Activated effector memory CD4-positive, alpha-beta T cell treated with anti-CD3 and anti-CD28 coated beads, Interleukin-2, amount 50 U/mL, for 16 hours (primary cell): ENCODE results near the gene ABR.
"Not testable (repeated sequence)": the region's sequence is repeated elsewhere in the genome, so short reads cannot be mapped to it uniquely, and the experiment has no call there.

ENCODE experiments used
- DNase-seq: peaks from one replicate; pipeline ENCODE4 v3.0.0-alpha.2; 2020

The ABR gene

DNA sequence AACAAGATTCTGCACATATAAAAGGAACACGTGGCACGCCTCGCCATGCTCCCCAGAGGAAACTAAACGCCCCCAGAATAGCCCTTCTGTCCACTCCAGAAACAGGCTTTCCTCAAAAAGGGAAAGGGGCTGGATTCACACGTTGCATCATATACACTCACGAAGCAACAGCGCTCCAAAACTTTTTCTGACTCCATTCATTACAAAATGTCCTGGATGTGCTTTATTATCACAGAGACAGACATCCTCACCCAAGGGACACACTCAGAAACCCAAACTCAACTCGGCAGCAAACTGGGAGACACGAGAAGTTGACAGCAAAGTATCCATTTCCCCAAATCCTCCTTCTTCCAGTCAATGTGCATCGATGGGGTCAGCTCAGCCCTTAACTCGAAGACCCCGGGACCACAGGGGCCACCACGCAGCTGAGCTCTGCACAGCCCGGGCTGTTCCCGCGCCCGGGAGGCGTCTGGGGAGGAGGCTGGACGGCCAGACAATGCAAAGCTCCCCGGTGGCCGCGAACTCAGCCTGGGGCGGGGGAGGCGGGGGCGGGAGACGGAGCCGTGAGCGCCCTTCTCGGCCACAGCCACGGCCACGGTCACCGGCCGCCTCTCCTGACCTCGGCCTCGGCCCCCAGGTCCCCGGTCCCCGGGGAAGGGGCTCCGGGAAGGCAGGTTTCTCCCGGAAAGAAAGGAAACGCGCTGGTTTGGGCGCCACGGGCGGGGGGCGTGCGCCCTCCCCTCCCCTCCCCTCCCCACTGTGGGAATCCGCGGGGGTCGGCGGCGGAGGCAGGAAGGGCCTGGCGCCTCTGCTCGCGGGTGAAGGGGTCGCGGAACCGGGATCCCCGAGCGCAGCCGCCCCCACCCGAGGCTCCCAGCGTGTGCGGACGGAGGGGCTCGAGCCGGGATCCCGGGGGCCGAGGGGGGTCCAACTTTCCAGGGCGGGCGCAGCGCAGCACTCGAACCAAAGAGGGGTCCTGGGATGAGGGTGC is 201.4 kb downstream of the ABR start:
- DNase-seq: peak; percentile 66

DNA sequence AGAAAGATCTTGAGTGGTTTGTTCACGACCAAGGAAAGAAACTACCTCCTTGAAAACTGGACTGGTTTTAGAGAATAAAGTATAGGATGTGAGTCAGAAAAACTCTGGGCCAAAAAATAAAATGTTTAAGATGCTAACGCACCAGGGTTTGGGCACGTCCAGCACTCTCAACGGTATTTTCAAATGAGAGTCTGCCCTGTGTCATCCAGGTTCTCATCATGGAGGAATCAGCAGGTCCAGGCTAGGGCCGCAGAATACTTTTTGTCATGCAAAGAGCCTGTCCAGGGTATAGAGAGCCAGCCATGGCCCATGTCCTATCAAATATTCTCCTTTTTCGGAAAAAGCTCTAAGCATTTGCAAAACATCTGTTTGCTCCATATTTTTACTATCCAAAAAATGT is 202.6 kb downstream of the ABR start:
- DNase-seq: no peak

GRCh38 chr17:976312-976711 is 203.5 kb downstream of the ABR start:
- no peak for DNase-seq

- DNase-seq: no peak
Measured at GRCh38 chr17:975371-975915, 204.3 kb downstream of the ABR start.

DNA sequence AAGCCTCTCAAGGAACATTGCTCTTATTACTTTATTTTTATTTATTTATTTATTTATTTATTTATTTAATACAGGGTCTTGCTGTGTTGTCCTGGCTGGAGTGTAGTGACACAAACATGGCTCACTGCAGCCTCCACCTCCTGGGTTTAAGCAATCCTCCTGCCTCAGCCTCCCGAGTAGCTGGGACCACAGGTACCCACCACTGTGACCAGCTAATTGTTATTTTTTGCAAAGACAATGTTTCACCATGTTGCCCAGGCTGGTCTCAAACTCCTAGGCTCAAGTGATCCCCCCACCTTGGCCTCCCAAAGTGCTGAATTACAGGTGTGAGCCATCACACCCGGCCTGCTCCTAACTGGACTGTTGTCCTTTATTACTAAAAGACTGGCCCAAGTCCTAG is 205.0 kb downstream of the ABR start:
- not testable (repeated sequence) for DNase-seq

- DNase-seq: no peak
Measured at GRCh38 chr17:973053-973452, 206.7 kb downstream of the ABR start.

- DNase-seq: not testable (repeated sequence)
Measured at GRCh38 chr17:971861-972260, 207.9 kb downstream of the ABR start.

DNA sequence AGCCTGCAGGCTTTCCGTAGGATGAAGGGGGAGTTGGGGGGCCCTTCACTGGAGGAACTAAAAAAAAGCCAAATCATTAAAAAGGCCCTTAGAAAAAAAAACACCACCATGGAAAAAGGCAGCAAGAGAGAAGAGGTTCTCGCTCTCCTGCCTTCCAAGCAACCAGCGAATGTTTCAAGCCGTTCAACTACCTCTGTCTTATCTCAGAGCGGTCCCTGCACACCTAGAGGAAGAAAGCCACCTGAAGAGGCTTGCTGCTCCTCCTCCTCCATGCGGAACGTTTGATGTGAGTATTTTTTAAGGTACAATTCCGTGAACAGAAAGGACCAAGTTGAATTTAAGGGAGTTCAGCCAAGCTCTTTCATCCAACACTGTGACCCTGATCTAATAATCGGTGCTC is 209.4 kb downstream of the ABR start:
- DNase-seq: no peak

DNA sequence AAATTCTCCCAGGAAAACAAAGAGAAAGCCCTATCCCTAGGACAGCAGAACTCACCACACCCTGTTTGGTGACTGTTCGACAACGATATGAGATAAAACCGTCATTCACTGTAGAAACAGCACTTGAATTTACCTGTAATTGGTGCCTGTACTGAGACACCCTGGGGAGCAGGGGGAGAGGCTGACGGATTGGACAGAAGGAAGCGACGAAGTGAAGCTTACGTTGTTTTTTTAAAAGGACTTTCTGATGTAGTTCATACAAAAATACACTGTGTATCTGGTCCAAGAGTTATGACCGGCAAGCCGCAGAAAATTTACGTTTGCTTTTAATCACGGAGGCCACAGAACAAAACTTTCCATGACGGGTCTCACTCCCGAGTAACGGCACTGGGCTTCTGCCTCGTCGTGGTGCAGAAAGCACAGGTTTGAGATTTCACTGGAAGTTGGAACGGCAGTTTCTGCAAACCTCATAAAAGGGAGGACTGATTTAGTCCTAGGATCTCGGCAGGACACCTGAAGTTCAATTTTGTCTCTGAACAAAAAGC is 209.9 kb downstream of the ABR start:
- DNase-seq: no peak

DNA sequence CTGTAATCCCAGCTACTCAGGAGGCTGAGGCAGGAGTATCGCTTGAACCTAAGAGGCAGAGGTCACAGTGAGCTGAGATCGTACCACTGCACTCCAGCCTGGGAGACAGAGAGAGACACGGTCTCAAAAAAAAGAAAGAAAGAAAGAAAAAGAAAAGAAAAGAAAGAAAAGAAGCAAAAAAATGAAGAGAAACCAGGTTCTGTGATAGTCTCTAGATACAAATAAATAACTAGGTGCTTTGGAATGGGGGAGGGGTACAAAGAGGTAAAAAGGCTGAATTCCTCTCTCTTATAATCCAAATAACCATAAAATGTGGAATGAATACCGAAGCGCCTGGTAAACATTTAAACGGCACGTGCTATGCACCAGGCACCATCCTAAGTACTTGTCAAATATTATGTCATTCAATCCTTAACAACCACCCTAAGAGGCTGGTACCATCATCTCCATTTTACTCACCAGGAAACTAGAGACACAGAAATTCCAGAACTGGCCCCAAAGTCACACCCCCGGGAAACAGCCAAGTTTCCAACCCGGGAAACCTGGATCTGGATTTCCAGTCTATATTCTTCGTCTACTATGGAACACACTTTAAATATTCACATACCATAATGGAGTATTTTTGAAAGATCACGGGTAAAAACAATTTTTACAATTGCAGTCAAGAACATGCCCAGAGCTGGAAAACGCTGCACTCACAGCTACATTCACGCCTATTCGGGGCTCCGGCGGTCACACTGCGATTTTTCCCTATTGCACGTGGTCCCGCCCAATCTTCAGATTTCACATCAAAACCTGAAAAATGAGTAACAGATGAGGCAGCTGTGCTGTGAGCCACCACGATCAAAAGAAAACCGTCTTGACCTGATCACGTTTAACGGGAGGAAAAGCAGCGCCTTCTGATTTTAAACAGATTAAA is 210.7 kb downstream of the ABR start:
- no peak for DNase-seq

DNA sequence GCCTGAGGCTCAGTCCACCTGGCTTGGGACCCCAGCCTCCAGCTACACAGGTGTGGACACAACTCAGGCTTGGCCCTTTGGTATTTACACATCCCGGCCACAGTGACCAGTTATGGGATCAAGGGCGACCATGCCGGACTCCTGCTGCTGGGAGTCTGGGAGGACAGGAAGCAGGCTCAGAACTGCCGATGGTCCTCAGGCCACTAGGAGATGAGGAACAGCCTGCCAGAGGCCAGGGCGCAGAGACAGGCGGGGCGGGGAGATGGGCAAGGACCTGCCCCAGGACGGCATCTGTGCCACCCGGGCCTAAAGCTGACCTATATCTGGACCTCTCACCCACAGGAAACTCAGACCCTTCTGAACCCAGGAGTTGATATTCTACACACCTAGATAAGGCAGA is 212.7 kb downstream of the ABR start:
- no peak for DNase-seq

DNA sequence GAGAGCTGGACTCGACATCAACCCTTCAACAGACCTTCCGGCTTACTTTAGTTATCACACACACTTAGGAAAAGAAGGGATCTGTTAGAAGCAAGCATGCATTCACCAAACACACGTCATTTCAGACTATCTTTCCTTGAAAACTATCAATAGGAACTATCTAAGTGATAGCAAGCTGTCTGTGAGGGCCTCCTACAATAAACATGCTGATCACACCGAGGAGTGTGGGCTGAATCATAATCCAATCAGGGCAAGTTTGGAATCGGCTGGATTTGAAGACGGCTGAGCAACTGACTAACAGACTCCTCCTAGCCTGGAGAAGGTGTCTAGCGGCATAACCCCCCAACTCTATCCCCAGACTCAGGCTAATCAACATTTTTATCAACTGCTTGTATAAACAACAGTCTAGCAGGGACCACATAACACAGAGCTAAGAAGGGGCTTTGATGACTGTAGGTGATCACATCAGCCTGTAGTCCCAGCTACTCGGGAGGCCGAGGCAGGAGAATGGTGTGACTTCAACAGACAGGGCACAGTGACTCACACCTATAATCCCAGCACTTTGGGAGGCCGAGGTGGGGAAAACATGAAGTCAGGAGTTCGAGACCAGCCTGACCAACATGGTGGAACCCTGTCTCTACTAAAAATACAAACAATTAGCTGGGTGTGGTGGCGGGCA is 214.3 kb downstream of the ABR start:
- DNase-seq: no peak

GRCh38 chr17:964876-965275 is 214.9 kb downstream of the ABR start:
- DNase-seq: no peak

DNA sequence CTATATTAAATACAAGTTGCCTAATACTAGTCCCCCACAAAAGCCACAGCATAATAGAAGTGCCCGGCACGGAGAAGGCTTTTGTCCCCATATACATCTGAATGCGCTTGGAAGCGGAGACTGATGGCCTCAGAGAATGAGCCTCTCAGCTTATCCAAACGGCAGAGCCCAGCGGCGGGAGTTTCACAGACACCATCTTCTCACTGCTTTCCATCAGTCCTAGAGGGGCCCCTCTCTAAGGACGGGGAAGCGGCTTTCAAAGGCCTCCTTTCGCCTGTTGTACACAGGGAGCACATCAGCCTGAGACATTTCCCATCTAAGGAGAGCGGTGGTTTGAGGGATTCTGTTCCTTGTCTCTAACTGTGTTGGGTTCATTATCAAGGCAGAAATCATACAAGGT is 217.1 kb downstream of the ABR start:
- no peak for DNase-seq

- DNase-seq: no peak
Measured at GRCh38 chr17:962166-962565, 217.6 kb downstream of the ABR start.

DNA sequence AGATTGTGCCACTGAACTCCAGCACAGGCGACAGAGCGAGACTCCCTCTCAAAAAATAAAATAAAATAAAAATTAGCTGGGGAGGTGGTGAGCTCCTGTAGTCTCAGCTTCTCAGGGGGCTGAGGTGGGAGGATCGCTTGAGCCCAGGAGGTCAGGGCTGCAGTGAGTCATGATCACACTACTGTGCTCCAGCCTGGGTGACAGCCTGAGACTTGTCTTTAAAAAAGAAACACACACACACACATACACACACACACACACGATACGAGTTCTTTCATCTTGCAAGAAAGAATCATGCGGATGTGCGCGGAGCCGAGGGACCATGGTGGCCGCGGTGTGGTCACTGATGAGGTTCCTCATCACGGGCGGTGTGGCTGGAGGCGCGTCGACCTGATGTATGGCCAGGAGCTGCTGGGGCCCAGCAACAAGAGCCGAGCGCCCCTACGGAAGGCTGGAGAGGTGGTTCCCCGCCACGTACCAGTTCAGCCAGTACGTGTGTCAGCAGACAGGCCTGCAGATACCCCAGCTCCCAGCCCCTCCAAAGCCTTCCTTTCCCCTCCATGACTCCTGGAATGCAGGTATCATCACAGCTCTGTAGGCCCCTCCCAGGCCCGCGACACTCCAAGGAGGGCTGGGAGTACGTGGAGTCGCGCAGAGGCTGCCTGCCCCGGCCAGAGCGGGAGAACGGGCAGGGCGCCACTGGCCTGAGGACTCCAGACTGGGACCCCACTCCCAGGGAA is 220.9 kb downstream of the ABR start:
- DNase-seq: no peak

DNA sequence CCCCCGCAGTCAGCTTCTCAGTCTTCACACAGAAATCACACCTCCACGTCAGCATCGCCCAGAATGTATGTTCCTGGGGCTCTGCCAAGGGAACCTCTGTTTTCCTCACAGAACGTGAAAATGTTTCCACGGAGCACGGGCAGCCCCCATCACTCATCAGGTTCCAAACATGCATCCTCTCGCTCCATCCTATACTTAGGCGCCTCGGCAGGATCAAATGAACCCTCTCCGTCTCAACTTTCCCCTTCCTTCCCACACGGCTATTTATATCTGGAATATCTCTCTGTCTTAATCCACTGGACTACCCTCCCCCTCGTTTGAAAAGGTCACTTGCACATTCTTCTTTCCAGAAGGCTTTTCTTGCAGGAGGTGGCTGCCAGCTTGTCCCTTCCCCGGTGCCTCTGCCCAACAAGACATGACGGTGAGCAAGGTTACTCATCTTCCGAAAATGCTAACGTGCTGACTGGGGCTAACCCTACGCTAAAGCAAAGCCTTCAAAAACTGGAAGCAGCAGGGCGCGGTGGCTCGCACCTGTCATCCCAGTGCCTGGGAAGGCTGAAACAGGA is 221.8 kb downstream of the ABR start:
- no peak for DNase-seq

DNA sequence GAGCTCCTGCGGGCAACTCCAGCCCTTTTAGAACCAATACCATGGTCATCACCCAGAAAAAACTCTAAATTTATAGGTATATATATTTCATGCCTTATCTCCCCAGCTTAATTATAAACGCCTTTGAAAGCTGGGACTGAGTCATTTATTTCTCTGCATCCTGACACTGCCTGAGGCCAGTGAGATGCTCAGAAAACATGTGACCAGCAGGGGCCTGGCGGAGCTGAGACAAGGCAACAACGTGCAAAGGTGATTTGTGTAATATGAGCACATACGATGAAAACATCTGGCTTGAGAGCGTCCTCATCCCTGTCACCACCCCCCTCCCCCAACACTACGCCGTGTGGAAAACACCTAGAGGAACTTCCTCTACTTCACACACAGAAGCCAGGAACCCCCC is 222.9 kb downstream of the ABR start:
- DNase-seq: no peak

- no peak for DNase-seq
Measured at GRCh38 chr17:954431-955164, 225.2 kb downstream of the ABR start.

DNA sequence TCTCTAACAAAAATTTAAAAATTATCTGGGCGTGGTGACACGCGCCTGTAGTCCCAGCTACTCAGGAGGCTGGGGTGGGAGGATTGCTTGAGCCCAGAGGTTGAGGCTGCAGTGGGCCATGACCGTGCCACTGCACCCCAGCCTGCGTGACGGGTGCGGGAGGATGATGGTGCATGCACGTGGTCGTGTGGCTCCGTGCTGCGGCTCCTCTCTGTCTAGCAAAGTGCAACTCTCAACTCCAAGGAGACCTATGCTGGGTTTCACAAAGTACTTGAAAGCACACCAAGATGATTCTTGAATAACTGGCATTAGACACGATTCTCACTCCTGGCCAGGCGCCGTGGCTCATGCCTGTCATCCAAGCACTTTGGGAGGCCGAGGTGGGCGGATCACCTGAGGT is 226.0 kb downstream of the ABR start:
- DNase-seq: no peak
